MM.1S (cell line): ENCODE measurements around the gene DENND2A.

Experiments
- CTCF ChIP-seq: fragments of 300-600 bp; sonication (generic); IDR thresholded peaks from 2 replicates; pipeline ENCODE4 v1.5.1; 2016; ENCODE audit warnings: antibody characterized with exemption, low read length, mixed read lengths
- EZH2 ChIP-seq: fragments of 300-600 bp; sonication (generic); optimal IDR thresholded peaks from 2 replicates; pipeline ENCODE3; 2017; ENCODE audit warnings: low read depth, mild to moderate bottlenecking, antibody characterized with exemption, low read length, mixed read lengths
- EZH2phosphoT487 ChIP-seq: fragments of 300-600 bp; sonication (generic); IDR thresholded peaks from 2 replicates; pipeline ENCODE4 v1.6.1; 2018; ENCODE audit warnings: antibody characterized with exemption, low read length

DNA sequence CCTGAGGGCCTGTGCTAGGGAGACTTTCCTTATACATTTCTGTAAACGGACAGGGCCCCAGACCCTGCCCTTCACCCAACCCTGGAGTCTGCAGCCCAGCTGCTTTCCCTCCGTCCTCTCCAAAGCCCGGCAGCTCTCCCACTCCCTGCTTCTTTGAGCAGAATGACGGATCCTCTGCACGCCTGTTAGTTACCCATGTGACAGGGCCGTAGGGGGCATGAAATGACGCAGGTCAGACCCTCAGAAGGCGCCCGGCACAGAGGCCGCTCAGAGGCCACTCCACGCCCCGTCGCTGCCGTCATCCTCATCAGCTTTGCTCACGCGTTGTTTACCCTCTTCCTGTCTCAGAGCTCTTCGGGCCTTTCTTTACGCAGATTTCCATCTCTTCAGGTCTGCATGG lies 101.2 kb downstream of the DENND2A start:
- no peak for TF ChIP-seq CTCF
- no peak for TF ChIP-seq EZH2
- no peak for TF ChIP-seq EZH2phosphoT487
